ENCODE results near the gene TBC1D22A.

GRCh38 chr22:46788441-46789172 lies 26.2 kb downstream of the TBC1D22A start:
- TF ChIP-seq ESRRG (CRISPR knock-in tag; IDR thresholded peaks at IDR 0.05), result no peak
- TF ChIP-seq OSR1 (CRISPR knock-in tag; IDR thresholded peaks at IDR 0.05), result no peak
- no peak for TF ChIP-seq PATZ1 (CRISPR knock-in tag; IDR thresholded peaks at IDR 0.05; ENCODE audit: borderline replicate concordance)
- TF ChIP-seq GLIS3 (CRISPR knock-in tag; IDR thresholded peaks at IDR 0.05), result no peak
- no peak for TF ChIP-seq ARNTL (CRISPR knock-in tag; IDR thresholded peaks at IDR 0.05; ENCODE audit: borderline replicate concordance, low read depth)
